Smooth muscle cell (in vitro differentiated cells): ENCODE measurements around the gene C6orf52. TPM values are rescaled to one million over a fixed set of nuclear protein-coding genes. Genes with fewer than 3 reads are reported as not detected.
"Not testable (repeated sequence)": the region's sequence is repeated elsewhere in the genome, so short reads cannot be mapped to it uniquely, and the experiment has no call there.

Source experiments
- DNase-seq: peaks from one replicate; lab custom pipeline; 2025; ENCODE audit not compliant: unreplicated experiment; lab: John Stamatoyannopoulos, UW
- H2AFZ ChIP-seq: fragments of 200-600 bp; sonication (generic); 2 replicates; pipeline ENCODE4 v1.6.0; 2016; ENCODE audit warnings: antibody characterized with exemption, low read depth, mild to moderate bottlenecking
- H3F3A ChIP-seq: fragments of 200-600 bp; sonication (generic); 2 replicates; pipeline ENCODE4 v1.6.0; 2017; ENCODE audit warnings: antibody characterized with exemption, low read depth
- H3K27ac ChIP-seq: fragments of 200-600 bp; sonication (generic); 2 replicates; pipeline ENCODE4 v1.5.1; 2016; ENCODE audit warnings: low read depth, mild to moderate bottlenecking
- H3K27me3 ChIP-seq: fragments of 200-600 bp; sonication (generic); 2 replicates; pipeline ENCODE4 v1.6.1; 2016; ENCODE audit warnings: low read depth, mild to moderate bottlenecking
- H3K36me3 ChIP-seq: fragments of 200-600 bp; sonication (generic); 2 replicates; pipeline ENCODE4 v1.5.1; 2016; ENCODE audit warnings: low read depth
- H3K4me1 ChIP-seq: fragments of 200-600 bp; sonication (generic); 2 replicates; pipeline ENCODE4 v1.5.1; 2016; ENCODE audit warnings: low read depth
- H3K4me2 ChIP-seq: fragments of 200-600 bp; sonication (generic); 2 replicates; pipeline ENCODE4 v1.6.0; 2016; ENCODE audit warnings: mild to moderate bottlenecking
- H3K4me3 ChIP-seq: fragments of 200-600 bp; sonication (generic); 2 replicates; pipeline ENCODE4 v1.5.1; 2016; ENCODE audit warnings: mild to moderate bottlenecking
- H3K79me2 ChIP-seq: fragments of 200-600 bp; sonication (generic); 2 replicates; pipeline ENCODE4 v1.6.0; 2016; ENCODE audit warnings: low read depth, mild to moderate bottlenecking
- H3K9ac ChIP-seq: fragments of 200-600 bp; sonication (generic); 2 replicates; pipeline ENCODE4 v1.6.0; 2016; ENCODE audit warnings: low read depth
- H3K9me3 ChIP-seq: fragments of 200-600 bp; sonication (generic); replicated peaks from 2 replicates; pipeline ENCODE4 v1.5.1; 2016; ENCODE audit warnings: low read depth
- H4K20me1 ChIP-seq: fragments of 200-600 bp; sonication (generic); 2 replicates; pipeline ENCODE4 v1.6.0; 2016; ENCODE audit warnings: low read depth
- whole genome bisulfite sequencing: methylation state at CpG from one replicate; pipeline ENCODE4 v1.1.7; 2016; ENCODE audit warnings: low lambda C conversion rate; 5-methylcytosine and 5-hydroxymethylcytosine counted together
- polyA plus RNA-seq: library from polyadenylated mRNA; unstranded; fragments of >200 nt; fragmentation: Nextera tagmentation; extraction: Ambion mirVana; gene quantifications from 2 replicates; pipeline ENCODE4 v1.2.1, GENCODE V29; 2016
- total RNA-seq: library from RNA; depleted of rRNA; stranded (reverse); fragments of >200 nt; gene quantifications from 2 replicates; pipeline ENCODE4 v1.2.3, GENCODE V29; 2014
- TF ChIP-seq, protein P1 (sequence below): fragments of 200-600 bp; sonication (generic); IDR thresholded peaks from 2 replicates; pipeline ENCODE4 v1.5.1; 2017; ENCODE audit warnings: borderline replicate concordance, mild to moderate bottlenecking, antibody characterized with exemption; ENCODE audit not compliant: insufficient read depth, poor library complexity, severe bottlenecking

C6orf52 gene
- total and polyA plus RNA-seq, 2 experiments from 2014 or later, result 2.4 to 9.5 TPM

DNA sequence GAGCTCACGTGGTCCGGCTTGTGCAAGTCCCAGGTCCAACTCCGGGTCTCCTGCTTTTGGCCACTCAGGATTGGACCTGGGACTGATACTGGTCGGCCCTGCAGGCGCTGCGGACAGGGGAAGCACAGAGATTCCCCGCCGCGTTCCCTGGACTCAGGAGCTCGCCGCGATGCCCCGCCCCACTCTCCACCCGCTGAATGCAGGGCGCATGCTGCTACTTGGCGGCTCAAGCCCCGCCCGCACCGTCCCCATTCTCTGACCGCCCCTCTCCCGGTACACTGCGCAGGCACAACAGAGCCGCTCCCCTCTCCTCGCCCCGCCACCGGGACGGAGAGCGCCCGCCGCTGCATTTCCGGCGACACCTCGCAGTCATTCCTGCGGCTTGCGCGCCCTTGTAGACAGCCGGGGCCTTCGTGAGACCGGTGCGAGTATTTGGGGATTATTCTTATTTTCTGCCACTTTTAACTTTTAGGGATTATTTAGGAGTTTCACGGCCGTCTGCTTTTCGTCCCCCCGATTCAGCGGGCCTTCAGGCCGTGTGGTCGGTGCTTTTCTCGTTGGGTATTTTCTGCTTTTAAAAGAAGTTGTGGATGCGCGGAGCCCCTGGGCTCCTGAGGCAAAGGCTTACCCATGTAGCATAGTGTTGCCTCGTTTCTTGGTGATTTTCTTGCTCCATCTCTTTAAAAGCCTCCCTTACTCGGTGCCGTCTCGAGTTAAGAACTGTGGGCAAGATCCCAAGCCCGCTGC, 28.6 kb upstream of the C6orf52 start, which contains the start of gene TMEM14C:
Gene TMEM14C, plus strand, starts transcription at position 251 of the 747 bp plus-strand sequence. CDS start 1,544 bp downstream, outside the sequence.
- Histone ChIP-seq H3K79me2 (peaks cover 12% of the 10 kb centered on the region), H3F3A (peaks cover 13% of the 10 kb centered on the region), H2AFZ (peak within 1 kb of the TSS; percentile 94), H3K27me3 (no peaks in the 10 kb centered on the region), H4K20me1 (no peaks in the 10 kb centered on the region), H3K4me2 (peak within 1 kb of the TSS; percentile 90), H3K36me3 (peaks cover 8% of the 10 kb centered on the region), H3K4me3 (peak within 1 kb of the TSS; percentile 79), H3K4me1 (peaks cover 28% of the 10 kb centered on the region), H3K27ac (peak within 1 kb of the TSS; percentile 77), H3K9ac (peak within 1 kb of the TSS; percentile 85), H3K9me3 (no peaks in the 10 kb centered on the region)
- DNase-seq, result peak; percentile 92
- WGBS, result under 1% methylated on average over 54 of the region's 55 CpGs
- TF ChIP-seq, protein P1, sequence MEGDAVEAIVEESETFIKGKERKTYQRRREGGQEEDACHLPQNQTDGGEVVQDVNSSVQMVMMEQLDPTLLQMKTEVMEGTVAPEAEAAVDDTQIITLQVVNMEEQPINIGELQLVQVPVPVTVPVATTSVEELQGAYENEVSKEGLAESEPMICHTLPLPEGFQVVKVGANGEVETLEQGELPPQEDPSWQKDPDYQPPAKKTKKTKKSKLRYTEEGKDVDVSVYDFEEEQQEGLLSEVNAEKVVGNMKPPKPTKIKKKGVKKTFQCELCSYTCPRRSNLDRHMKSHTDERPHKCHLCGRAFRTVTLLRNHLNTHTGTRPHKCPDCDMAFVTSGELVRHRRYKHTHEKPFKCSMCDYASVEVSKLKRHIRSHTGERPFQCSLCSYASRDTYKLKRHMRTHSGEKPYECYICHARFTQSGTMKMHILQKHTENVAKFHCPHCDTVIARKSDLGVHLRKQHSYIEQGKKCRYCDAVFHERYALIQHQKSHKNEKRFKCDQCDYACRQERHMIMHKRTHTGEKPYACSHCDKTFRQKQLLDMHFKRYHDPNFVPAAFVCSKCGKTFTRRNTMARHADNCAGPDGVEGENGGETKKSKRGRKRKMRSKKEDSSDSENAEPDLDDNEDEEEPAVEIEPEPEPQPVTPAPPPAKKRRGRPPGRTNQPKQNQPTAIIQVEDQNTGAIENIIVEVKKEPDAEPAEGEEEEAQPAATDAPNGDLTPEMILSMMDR, result no peak

GRCh38 chr6:10722570-10722819, 28.1 kb upstream of the C6orf52 start:
- no peaks in the 10 kb centered on the region for H4K20me1 ChIP-seq
- H3K4me3 ChIP-seq, result peak overlapping the region; percentile 79
- peaks cover 12% of the 10 kb centered on the region for H3K79me2 ChIP-seq
- H3K27me3 ChIP-seq, result no peaks in the 10 kb centered on the region
- DNase-seq, result no peak
- no peaks in the 10 kb centered on the region for H3K9me3 ChIP-seq
- H3K4me1 ChIP-seq, result peaks cover 28% of the 10 kb centered on the region
- H3K27ac ChIP-seq, result peak overlapping the region; percentile 77
- H3K4me2 ChIP-seq, result peak overlapping the region; percentile 90
- H3K36me3 ChIP-seq, result peaks cover 8% of the 10 kb centered on the region
- peak overlapping the region; percentile 82 for H2AFZ ChIP-seq
- peaks cover 13% of the 10 kb centered on the region for H3F3A ChIP-seq
- TF ChIP-seq, protein P1, result no peak
- WGBS, result 9% methylated on average over 6 of the region's 6 CpGs
- H3K9ac ChIP-seq, result peak overlapping the region; percentile 28

- Histone ChIP-seq H2AFZ (peak overlapping the region; percentile 82), H3K9ac (peak overlapping the region; percentile 37), H3K79me2 (peaks cover 12% of the 10 kb centered on the region), H3K36me3 (peaks cover 8% of the 10 kb centered on the region), H3K4me3 (peak overlapping the region; percentile 79), H3K4me1 (peaks cover 28% of the 10 kb centered on the region), H3K9me3 (no peaks in the 10 kb centered on the region), H3K27ac (peak overlapping the region; percentile 77), H3K27me3 (no peaks in the 10 kb centered on the region), H4K20me1 (no peaks in the 10 kb centered on the region), H3F3A (peaks cover 13% of the 10 kb centered on the region), H3K4me2 (peak overlapping the region; percentile 90)
- WGBS, result 61% methylated on average over 11 of the region's 11 CpGs
- TF ChIP-seq, protein P1, result no peak
- no peak for DNase-seq
These were observed 27.6 kb upstream of the C6orf52 start for GRCh38 chr6:10721850-10722569.

DNA sequence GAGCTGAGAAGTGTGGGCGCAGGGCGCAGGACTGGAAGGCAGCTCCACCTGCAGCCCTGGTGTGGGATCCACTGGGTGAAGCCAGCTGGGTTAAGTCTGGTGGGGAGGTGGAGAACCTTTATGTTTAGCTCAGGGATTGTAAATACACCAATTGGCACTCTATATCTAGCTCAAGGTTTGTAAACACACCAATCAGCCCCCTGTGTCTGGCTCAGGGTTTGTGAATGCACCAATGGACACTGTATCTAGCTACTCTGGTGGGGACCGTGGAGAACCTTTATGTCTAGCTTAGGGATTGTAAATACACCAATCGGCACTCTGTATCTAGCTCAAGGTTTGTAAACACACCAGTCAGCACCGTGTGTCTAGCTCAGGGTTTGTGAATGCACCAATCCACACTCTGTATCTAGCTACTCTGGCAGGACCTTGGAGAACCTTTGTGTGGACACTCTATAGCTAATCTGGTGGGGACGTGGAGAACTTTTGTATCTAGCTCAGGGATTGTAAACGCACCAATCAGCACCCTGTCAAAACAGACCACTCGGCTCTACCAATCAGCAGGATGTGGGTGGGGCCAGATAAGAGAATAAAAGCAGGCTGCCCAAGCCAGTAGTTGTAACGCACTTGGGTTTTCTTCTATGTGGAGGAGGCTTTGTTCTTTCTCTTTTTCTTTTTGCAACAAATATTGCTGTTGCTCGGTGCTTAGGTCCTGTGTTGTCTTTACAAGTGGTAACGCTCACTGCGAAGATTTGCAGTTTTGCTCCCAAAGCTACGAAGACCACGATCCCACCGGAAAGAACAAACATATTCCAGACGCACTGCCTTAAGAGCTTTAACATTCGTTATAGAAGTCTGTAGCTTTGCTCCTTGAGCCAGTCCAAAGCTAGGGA, 26.8 kb upstream of the C6orf52 start:
- Histone ChIP-seq H3K27ac (peak overlapping the region; percentile 77), H2AFZ (peak overlapping the region; percentile 82)
- DNase-seq, result not testable (repeated sequence)

More for the DNA sequence above, 26.8 kb upstream of the C6orf52 start:
- peaks cover 12% of the 10 kb centered on the region for H3K79me2 ChIP-seq
- not testable (repeated sequence) for H3K4me3 ChIP-seq, H3K9me3 ChIP-seq, H3K27me3 ChIP-seq, H3K36me3 ChIP-seq, H4K20me1 ChIP-seq
- peak overlapping the region; percentile 37 for H3K9ac ChIP-seq
- H3K4me1 ChIP-seq, result peaks cover 28% of the 10 kb centered on the region
- H3K4me2 ChIP-seq, result peak overlapping the region; percentile 90
- H3F3A ChIP-seq, result peaks cover 13% of the 10 kb centered on the region
- 59% methylated on average over 17 of the region's 17 CpGs for WGBS
